Keratinocyte (primary cell): ENCODE results near the gene LPAR3. TPM values are rescaled to one million over a fixed set of nuclear protein-coding genes. Genes with fewer than 3 reads are reported as not detected.

Experiments used
- DNase-seq: peaks from one replicate; pipeline ENCODE4 v3.0.0-alpha.2; 2011; ENCODE audit warnings: low read depth, missing footprints, low spot score
- FAIRE-seq: peaks from 2 replicates; lab custom pipeline; 2011; peaks lifted over from hg19 to GRCh38; lab: Jason Lieb, UNC
- H2AFZ ChIP-seq: 2 replicates; pipeline ENCODE4 v1.6.0; 2012; ENCODE audit warnings: low read length, control low read depth, inconsistent platforms; ENCODE audit not compliant: control insufficient read depth
- H3K27ac ChIP-seq: 2 replicates; pipeline ENCODE4 v1.5.1; 2011; ENCODE audit warnings: low read length; ENCODE audit not compliant: control insufficient read depth, insufficient read depth
- H3K27me3 ChIP-seq: 3 replicates; pipeline ENCODE4 v1.6.0; 2011; ENCODE audit warnings: low read length; ENCODE audit not compliant: control insufficient read depth, insufficient read depth; ENCODE audit errors: extremely low read depth
- H3K36me3 ChIP-seq, 2 experiments: 2 replicates in 1 of 2; 3 replicates in 1 of 2; pipeline ENCODE4 v1.5.1; 2011; ENCODE audit warnings: low read length in 2 of 2, mild to moderate bottlenecking in 1 of 2; ENCODE audit not compliant: control insufficient read depth in 2 of 2, insufficient read depth in 2 of 2; ENCODE audit errors: extremely low read depth in 1 of 2
- H3K4me1 ChIP-seq: 3 replicates; pipeline ENCODE4 v1.5.1; 2011; ENCODE audit warnings: low read length; ENCODE audit not compliant: control insufficient read depth, insufficient read depth; ENCODE audit errors: extremely low read depth
- H3K4me2 ChIP-seq: 3 replicates; pipeline ENCODE4 v1.6.0; 2011; ENCODE audit warnings: low read depth, low read length; ENCODE audit not compliant: control insufficient read depth, insufficient read depth; ENCODE audit errors: extremely low read depth
- H3K4me3 ChIP-seq, 3 experiments: fragments of 200-600 bp in 1 of 3; sonication (generic) in 1 of 3; 2 replicates in 2 of 3; 3 replicates in 1 of 3; pipeline ENCODE4 v1.5.1; 2011 to 2016; ENCODE audit warnings: low read length in 3 of 3, mild to moderate bottlenecking in 3 of 3, control low read depth in 2 of 3, inconsistent platforms in 1 of 3, low read depth in 1 of 3, mixed read lengths in 1 of 3, mixed run types in 1 of 3, moderate library complexity in 1 of 3; ENCODE audit not compliant: control insufficient read depth in 2 of 3, insufficient read depth in 2 of 3; ENCODE audit errors: extremely low read depth in 1 of 3
- H3K79me2 ChIP-seq: 2 replicates; pipeline ENCODE4 v1.6.0; 2012; ENCODE audit warnings: low read length; ENCODE audit not compliant: control insufficient read depth, insufficient read depth
- H3K9ac ChIP-seq: 3 replicates; pipeline ENCODE4 v1.6.0; 2011; ENCODE audit warnings: low read length; ENCODE audit not compliant: control insufficient read depth, insufficient read depth; ENCODE audit errors: extremely low read depth
- H3K9me1 ChIP-seq: 3 replicates; pipeline ENCODE4 v1.6.0; 2011; ENCODE audit warnings: low read length; ENCODE audit not compliant: control insufficient read depth, insufficient read depth; ENCODE audit errors: extremely low read depth
- H3K9me3 ChIP-seq: 2 replicates; pipeline ENCODE4 v1.5.1; 2012; ENCODE audit warnings: low read depth, low read length; ENCODE audit not compliant: control insufficient read depth
- H4K20me1 ChIP-seq: 3 replicates; pipeline ENCODE4 v1.6.0; 2011; ENCODE audit warnings: low read length; ENCODE audit not compliant: control insufficient read depth, insufficient read depth; ENCODE audit errors: extremely low read depth
- CTCF ChIP-seq, 3 experiments: IDR thresholded peaks in 1 of 3; conservative IDR thresholded peaks in 1 of 3; optimal IDR thresholded peaks in 1 of 3; 2 replicates in 2 of 3; 3 replicates in 1 of 3; pipeline versions ENCODE3 to v1.5.1; 2011; ENCODE audit warnings: low read length in 3 of 3, mild to moderate bottlenecking in 3 of 3, moderate library complexity in 2 of 3, control low read depth in 1 of 3, inconsistent platforms in 1 of 3; ENCODE audit not compliant: insufficient read depth in 2 of 3; ENCODE audit errors: extremely low read depth in 1 of 3
- EZH2 ChIP-seq: IDR thresholded peaks from one replicate; pipeline ENCODE4 v1.6.1; 2012; ENCODE audit warnings: inconsistent platforms, mild to moderate bottlenecking, low read length, moderate library complexity
- dilution Hi-C: fragments of 300-500 bp; cut with MboI; formaldehyde crosslinking; loops from one replicate; pipeline ENCODE4 v1.7.0; 2020; ENCODE audit warnings: low sequenced_read_pairs; ENCODE audit not compliant: extremely low pct_ligation_motif_present
- polyA plus RNA-seq, 5 experiments: library from polyadenylated mRNA; depleted of rRNA in 3 of 5; stranded (reverse) in 3 of 5; stranded (forward) in 1 of 5; unstranded in 1 of 5; fragments of >200 nt; gene quantifications; 1 replicate in 1 of 5; 2 replicates in 3 of 5; 3 replicates in 1 of 5; pipeline versions ENCODE4 v1.2.1 to v1.2.3, GENCODE V29; 2011 to 2012; ENCODE audit warnings: missing spikeins in 2 of 5, low read depth in 1 of 5, low replicate concordance in 1 of 5

The LPAR3 gene
- polyA plus RNA-seq, 1 donor (not counting 4 experiments of a cell fraction or from before 2014, with no cell fraction given), result 42.1 TPM

GRCh38 chr1:84800090-84801073 lies 92.6 kb downstream of the LPAR3 start:
- Histone ChIP-seq H3K9me1 (no peaks in the 10 kb centered on the region), H3K27ac (no peak overlapping the region), H3K4me1 (peaks cover 9% of the 10 kb centered on the region), H3K79me2 (no peaks in the 10 kb centered on the region), H3K9me3 (no peaks in the 10 kb centered on the region), H3K4me3 (no peak overlapping the region), H3K27me3 (no peaks in the 10 kb centered on the region), H2AFZ (no peak overlapping the region), H3K9ac (no peak overlapping the region), H3K36me3 (no peaks in the 10 kb centered on the region), H3K4me2 (no peak overlapping the region), H4K20me1 (no peaks in the 10 kb centered on the region)
- DNase-seq (no peak), FAIRE-seq (no peak)
- dilution Hi-C loops, result no loop called here
- no peak for TF ChIP-seq CTCF (optimal IDR thresholded peaks at IDR 0.05 in 1 of 3, IDR thresholded peaks at IDR 0.05 in 1 of 3, conservative IDR thresholded peaks at IDR 0.05 in 1 of 3; ENCODE audit: extremely low read depth in 1 of 3, insufficient read depth in 2 of 3, low read length in 3 of 3)
- TF ChIP-seq EZH2, result no peak

- Histone ChIP-seq H2AFZ (no peak overlapping the region), H3K9me1 (no peaks in the 10 kb centered on the region), H3K36me3 (no peaks in the 10 kb centered on the region), H3K4me3 (no peak overlapping the region), H3K9me3 (no peaks in the 10 kb centered on the region), H3K4me1 (peaks cover 9% of the 10 kb centered on the region), H3K27me3 (no peaks in the 10 kb centered on the region), H3K79me2 (no peaks in the 10 kb centered on the region), H3K27ac (no peak overlapping the region), H3K9ac (no peak overlapping the region), H3K4me2 (no peak overlapping the region), H4K20me1 (no peaks in the 10 kb centered on the region)
- dilution Hi-C loops, result no loop called here
- TF ChIP-seq EZH2 (no peak), CTCF (optimal IDR thresholded peaks at IDR 0.05 in 1 of 3, IDR thresholded peaks at IDR 0.05 in 1 of 3, conservative IDR thresholded peaks at IDR 0.05 in 1 of 3; ENCODE audit: extremely low read depth in 1 of 3, insufficient read depth in 2 of 3, low read length in 3 of 3) (no peak)
- FAIRE-seq (no peak), DNase-seq (no peak)
Measured at GRCh38 chr1:84797603-84798002, 95.4 kb downstream of the LPAR3 start.
